GM21423 (cell line): ENCODE measurements around the gene PPP1R13L.
"Not testable (repeated sequence)": the region's sequence is repeated elsewhere in the genome, so short reads cannot be mapped to it uniquely, and the experiment has no call there.

Source experiments
- ATAC-seq: cut with Tn5 transposase; IDR thresholded peaks from one replicate; pipeline ENCODE4 v1.9.1; 2021; ENCODE audit warnings: mild to moderate bottlenecking, moderate library complexity; ENCODE audit not compliant: unreplicated experiment

PPP1R13L gene

DNA sequence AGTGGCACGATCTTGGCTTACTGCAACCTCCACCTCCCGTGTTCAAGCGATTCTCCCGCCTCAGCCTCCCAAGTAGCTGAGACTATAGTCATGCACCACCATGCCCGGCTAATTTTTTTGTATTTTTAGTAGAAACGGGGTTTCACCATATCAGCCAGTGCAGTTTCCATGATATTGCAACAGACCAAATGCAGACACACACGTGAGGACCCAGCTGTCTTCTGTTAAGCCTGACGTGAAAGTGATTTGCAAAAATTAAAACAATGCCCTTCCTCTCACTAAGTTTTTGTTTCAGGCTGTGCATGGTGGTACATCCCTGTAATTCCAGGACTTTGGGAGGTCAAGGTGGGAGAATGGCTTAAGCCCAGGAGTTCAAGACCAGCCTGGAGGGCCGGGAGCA, 26.1 kb upstream of the PPP1R13L start:
- not testable (repeated sequence) for ATAC-seq

DNA sequence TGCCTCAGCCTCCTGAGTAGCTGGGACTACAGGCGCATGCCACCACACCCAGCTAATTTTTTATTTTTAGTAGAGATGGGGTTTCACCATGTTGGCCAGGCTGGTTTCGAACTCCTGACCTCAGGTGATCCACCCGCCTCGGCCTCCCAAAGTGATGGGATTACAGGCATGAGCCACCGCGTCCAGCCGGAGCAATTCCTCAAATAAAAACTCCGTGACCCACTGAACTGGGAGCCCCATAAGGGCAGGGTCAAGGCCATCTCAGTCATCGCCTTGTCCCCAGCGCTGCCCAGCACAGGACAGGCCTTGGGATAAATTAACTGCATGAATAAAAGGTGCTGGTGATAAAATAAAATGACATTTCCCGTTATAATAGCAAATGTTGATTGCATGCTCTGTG, 25.0 kb upstream of the PPP1R13L start:
- not testable (repeated sequence) for ATAC-seq

DNA sequence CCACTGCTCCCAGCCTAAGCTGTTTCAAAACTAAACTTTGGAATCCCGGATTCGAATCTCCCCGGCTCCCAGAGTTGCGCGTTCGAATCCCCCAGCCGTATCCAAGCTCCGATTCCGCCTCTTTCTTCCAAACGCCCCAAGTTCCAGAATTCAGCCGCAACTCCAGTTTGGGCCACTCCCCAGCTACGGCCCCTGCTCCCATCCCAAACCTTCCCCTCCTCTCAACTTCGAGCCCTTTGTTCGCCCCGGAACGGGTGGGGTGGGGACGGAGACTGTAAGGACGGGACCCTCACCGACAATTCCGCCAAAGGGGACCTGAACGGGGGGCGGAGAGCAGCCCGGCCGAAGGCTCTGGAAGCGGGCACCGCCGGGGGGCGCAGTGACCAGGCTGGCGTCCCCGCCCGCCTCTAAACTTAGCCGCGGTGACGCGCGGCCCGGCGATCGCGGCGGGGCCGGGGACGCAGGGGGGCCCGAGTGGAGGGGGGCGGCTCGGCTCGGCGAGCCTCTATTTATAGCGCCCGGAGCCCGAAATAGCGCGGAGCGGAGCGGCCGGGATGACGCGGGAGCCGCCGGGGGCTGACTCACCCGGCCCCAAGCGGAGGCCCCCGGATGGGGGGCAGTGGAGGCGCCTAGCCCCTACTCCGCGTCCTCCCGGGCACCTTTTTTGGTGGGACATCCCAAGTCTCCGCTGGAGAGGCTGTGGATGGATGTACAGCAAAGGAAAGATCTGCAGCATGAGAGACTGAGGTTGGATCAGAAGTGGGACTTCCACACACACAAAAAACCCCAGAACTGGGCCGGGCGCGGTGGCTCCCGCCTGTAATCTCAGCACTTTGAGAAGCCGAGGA, 23.7 kb upstream of the PPP1R13L start:
- no peak for ATAC-seq

DNA sequence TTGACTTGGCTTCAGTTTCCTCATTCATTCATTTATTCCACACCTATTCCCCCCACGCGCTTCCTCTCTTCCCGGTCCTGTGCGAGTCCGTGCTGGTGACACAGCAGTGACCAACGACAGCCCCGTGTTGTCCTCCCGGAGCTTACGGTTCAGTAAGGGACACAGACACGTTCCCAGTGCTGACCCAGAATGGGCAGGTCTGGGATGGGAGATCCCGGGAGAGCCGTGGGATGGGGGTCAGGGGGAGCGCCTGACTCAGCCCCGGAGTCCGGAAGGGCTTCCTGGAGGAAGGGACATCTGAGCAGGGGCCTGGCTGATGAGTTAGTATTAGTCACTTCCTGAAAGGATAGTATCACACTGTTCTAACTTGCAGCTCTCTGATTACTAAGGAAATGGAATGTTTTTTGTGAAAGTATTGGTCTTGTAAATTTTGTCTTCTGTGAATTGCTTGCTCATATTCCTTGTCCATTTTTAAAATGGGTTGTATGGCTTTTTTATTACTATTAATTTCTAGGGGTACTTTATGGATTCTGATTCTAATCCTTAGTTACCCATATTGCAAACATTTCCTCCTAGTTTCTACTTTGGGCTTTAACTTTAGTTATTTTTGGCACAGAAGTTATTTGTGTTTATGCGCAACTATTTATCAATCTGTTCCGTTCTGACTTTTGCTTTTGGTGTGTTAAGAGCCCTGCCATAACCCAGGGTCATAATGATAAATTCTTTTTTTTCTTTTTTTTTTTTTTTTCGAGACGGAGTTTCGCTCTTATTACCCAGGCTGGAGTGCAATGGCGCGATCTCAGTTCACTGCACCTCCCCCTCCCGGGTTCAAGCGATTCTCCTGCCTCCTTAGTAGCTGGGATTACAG, 19.6 kb upstream of the PPP1R13L start:
- no peak for ATAC-seq

DNA sequence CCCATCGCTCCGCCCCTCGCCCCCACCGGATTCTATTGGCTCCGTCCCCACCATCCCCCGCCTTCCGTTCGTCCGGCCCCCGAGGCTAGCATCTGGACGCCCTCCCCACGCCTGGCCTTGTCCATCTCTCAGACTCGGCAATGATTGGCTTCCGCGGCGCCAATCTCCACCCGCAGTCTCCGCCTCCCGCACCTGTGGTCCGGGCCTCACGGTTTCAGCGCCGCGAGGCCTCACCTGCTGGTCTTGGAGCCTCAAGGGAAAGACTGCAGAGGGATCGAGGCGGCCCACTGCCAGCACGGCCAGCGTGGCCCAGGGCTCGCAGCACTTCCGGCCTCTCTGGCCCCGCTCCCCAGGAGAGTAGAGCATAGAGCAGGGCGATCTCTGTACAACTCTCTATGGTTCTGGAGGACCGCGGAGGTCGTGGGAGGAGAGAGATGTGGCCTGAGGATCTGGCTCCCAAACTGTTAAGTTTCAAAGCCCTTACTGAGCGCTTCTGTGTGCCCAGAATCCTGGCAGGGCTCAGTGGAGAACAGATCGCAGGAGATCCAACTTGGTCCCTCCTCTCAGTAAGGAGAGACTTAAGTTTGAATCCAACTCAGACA, 18.8 kb upstream of the PPP1R13L start, which contains the start of gene ERCC1:
Gene ERCC1 (minus strand): TSS at position 329 of the 602 bp plus-strand sequence. CDS start 543 bp downstream, outside the sequence.
- ATAC-seq, result peak; percentile 59

DNA sequence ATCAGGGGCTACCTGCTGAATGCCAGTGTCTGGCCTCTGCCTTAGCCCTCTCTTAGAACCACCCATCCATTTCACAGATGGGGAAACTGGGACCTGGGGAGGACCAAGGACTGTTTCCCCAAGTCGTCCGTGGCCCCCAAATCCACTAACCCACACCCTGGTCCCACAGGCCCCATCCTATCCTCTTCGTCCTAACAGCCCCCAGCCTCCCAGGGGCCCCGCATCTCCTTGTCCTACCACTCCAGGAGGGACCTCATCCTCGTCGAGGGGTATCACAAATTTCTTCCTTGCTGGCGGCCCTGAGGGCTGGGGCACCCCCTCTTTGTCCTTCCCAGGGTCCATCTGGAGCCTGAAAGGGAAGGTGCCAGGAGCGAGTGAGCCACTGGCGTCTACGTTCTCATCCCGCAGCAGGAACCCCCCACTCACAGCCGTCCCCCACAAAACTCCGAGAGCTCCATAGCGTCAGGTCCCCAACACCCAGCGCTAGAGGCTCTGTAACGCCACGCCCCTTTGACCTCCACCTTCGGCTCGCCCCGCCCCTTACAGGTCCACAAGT, 18.2 kb upstream of the PPP1R13L start:
- no peak for ATAC-seq

DNA sequence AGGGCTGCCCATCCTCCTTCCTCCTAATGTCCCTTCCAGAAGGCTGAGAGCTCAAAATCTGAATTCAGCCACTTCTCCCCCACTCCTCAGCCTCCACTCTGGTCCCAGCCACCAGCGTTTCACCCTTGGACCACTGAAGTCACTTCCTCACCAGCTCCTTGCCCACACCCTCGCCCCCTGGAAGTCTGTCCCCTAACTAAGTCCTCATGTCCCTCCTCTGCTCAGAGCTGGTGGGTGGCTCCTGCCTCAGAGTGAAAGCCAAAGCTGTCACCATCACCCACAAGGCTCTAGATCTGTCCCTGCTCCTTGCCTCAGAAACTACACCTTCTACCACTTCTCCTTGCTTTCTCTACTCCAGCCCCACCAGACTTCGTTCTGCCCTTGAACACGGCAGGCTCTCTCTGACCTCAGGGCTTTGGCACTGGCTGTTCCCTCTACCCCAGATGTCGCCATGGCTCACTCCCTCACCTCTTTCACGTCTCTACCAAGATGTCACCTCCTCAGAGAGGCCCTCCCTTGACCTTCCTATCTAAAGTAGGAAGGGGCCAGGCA, 17.2 kb upstream of the PPP1R13L start:
- ATAC-seq, result no peak

DNA sequence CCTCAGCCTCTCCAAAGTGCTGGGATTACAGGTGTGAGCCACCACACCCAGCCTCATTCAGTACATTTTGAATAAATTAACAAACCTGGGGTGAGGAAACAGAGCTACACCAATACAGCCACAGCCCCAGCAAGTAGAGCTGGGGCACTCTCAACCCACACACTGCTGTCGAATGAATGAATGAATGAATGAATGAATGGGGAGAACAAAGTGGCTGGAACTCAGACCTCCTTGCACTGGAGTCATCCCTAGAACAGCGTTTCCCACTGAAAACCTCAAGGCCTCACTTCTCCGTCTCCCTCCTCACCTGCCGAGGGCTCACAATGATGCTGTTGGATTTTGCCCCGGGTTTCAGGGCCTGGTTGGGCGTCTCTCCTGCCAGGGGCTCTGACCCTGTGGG, 16.0 kb upstream of the PPP1R13L start:
- ATAC-seq, result no peak

DNA sequence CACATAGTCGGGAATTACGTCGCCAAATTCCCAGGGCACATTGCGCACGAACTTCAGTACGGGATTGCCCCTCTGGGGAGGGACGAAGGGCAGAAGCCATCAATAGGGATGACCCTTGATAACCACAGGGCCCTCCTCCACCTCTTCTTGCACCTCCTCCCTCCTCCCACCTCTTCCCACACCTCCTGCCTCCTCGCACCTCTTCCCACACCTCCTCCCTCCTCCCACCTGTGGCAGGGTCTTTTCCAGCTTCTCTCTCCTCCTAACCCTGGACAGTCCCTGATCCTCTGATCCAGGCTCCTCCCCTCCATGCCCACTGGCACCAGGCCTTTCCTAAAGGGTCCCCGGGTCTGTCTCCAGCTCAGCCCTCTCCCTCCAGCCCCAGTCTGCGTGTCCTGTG, 15.5 kb upstream of the PPP1R13L start:
- no peak for ATAC-seq

DNA sequence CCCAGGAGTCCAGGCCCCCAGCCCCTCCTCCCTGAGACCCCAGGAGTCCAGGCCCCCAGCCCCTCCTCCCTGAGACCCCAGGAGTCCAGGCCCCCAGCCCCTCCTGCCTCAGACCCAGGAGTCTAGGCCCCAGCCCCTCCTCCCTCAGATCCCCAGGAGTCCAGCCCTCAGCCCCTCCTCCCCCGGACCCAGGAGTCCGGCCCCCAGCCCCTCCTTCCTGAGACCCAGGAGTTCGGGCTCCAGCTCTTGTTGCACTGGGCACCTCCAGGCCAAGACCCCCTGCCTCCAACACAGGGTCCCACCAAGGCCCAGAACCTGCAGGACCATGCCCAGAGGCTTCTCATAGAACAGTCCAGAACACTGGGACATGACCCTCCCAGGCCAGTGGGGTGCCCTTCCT, 15.0 kb upstream of the PPP1R13L start:
- no peak for ATAC-seq

DNA sequence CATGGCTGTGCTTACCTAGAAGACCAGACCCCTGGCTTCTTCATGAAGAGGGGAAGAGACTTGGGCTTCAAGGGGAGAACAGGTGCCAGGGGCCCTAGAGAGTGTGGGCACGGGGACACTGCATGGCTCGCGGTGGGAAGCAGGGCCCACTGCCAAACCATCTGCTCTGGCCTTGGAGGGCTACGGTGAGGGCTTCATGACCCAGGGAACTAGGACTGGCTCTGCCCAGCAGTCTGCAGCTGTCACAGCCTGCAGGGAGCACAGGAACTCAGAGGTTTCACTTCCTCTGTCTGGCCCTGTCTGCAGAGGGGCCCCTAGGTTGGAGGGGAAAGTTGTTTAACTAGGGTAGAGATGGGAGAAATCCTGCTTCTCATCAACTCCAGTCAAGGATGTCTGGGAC, 14.5 kb upstream of the PPP1R13L start:
- peak; percentile 66 for ATAC-seq

DNA sequence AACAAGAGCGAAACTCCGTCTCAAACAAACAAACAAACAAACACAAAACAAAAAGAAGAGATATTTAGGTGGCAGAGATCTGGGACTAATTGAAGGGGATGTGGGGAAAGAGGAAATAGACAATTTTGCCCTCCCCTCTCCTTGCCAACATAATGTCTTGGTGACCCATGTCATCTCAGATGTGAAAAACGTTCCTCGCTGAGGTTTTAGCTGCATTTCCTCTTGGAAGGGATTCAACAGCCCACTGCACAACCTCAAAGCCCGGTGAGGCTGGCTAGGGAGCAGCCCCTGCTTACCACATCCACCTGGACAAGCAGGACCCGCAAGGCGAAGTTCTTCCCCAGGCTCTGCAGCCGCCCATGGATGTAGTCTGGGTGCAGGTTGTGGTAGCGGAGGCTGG, 13.9 kb upstream of the PPP1R13L start:
- no peak for ATAC-seq

DNA sequence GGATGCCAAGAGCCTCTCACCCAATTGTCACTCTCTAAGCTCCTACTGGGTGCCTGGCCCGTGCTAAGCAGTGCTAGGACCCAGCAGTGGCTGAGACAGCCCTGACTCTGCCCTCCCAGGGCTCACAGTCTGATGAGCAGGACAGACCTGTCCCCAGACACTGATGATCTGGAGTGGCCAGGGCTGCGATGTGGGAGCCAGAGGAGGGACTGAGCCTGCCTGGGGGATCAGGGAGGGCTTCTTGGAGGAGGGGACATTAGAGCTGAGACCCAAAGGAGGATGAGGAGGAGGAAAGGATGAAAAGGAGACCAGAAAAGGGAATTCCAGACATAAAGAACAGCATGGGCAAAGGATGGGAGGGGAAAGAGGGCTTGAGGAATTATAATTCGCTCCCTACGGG, 12.3 kb upstream of the PPP1R13L start:
- ATAC-seq, result no peak

DNA sequence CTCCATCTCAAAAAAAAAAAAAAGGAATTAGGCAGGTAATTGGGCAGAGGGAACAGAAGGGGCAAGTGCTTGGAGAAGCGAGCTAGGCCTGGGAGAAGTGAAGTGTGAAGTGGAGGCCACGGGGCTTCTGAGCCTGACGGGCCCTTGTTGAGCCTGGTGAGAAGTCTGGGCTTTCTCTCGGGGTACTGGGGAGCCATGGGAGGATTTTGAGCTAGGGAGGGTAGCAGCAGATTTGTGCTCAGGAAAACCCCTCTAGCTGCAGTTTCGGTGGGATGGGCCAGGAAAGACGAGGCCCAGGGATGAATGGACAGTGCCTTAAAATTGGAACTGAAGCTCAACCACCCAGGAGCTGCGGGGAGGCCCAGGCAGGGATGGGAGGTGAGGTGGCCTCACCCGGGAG, 9.6 kb upstream of the PPP1R13L start:
- ATAC-seq, result no peak

DNA sequence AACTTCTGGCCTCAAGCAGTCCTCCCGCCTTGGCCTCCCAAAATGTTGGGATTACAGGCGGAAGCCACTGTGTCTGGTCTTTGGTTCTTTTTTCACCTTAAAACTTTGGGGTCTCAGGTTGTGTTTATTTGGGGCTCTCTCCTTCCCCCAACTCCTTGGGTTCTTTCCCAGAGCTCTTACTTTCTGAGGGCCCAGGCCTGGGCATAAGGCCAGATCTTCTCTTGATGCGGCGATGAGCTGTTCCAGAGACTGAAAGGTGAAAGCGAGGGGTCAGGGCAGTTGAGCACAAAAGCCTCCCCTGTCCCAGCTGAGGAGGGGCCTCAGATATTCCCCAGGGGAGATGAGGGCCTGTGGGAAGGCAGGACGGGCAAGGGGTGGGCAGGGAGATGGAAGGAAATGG, 8.6 kb upstream of the PPP1R13L start:
- ATAC-seq, result no peak

DNA sequence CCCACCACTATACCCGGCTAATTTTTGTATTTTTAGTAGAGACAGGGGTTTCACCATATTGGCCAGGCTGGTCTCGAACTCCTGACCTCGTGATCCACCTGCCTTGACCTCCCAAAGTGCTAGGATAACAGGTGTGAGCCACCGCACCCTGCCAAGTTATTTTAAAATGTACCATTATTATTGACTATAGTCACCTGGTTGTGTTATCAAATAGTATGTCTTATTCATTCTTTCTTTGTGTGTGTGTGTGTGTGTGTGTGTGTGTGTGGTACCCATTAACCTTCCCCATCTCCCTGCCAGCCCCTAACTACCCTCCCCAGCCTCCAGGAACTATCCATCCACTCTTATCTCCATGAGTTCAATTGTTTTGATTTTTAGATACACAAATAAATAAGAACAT, 5.5 kb upstream of the PPP1R13L start:
- ATAC-seq, result not testable (repeated sequence)

DNA sequence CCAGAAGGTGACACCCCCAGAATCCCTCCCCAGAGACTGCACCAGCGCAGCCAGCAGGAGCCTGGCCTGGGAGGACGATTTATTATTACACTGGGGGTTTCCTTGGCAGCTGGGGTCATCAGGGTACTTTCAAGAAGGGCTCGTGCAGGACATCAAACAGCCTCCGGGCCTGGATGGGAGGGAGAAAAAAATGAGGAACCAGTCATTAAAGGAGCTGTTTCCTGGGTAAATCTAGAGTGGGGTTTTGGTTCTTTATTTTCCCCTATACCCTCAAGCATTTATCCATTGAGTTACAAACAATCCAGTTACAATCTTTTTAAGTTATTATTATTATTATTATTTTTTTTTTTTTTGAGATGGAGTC, 4.7 kb upstream of the PPP1R13L start:
- no peak for ATAC-seq

DNA sequence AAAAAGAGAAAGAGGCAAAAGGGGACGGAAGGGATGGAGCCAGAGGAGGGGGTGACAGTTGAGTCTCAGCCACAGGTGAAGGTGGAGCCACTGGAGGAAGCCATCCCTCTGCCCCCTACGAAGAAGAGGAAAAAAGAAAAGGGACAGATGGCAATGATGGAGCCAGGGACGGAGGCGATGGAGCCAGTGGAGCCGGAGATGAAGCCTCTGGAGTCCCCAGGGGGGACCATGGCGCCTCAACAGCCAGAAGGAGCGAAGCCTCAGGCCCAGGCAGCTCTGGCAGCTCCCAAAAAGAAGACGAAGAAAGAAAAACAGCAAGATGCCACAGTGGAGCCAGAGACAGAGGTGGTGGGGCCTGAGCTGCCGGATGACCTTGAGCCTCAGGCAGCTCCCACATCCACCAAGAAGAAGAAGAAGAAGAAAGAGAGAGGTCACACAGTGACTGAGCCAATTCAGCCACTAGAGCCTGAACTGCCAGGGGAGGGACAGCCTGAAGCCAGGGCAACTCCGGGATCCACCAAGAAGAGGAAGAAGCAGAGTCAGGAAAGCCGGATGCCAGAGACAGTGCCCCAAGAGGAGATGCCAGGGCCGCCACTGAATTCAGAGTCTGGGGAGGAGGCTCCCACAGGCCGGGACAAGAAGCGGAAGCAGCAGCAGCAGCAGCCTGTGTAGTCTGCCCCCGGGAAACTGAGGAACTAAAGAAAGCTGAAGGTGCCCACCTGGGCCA, 4.1 kb upstream of the PPP1R13L start:
- no peak for ATAC-seq

DNA sequence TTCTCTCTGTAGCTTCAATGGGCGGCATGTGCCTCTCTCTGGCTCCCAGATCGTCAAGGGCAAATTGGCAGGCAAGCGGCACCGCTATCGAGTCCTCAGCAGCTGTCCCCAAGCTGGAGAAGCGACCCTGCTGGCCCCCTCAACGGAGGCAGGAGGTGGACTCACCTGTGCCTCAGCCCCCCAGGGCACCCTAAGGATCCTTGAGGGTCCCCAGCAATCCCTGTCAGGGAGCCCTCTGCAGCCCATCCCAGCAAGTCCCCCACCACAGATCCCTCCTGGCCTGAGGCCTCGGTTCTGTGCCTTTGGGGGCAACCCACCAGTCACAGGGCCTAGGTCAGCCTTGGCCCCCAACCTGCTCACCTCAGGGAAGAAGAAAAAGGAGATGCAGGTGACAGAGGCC, 3.3 kb upstream of the PPP1R13L start:
- ATAC-seq, result no peak

DNA sequence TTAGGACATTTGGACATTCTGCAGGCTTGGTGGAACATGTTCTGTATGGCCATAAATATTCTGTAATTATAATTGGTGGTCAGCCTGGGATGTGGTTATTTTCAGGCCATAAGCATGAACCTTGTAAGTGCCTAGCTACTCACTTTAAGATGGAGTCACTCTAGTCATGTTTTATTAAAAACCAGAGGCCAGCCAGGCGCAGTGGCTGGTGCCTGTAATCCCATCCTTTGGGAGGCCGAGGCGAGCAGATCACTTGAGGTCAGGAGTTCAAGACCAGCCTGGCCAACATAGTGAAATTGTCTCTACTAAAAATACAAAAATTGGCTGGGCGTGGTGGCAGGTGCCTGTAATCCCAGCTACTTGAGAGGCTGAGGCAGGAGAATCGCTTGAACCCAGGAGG, 2.7 kb upstream of the PPP1R13L start:
- not testable (repeated sequence) for ATAC-seq

DNA sequence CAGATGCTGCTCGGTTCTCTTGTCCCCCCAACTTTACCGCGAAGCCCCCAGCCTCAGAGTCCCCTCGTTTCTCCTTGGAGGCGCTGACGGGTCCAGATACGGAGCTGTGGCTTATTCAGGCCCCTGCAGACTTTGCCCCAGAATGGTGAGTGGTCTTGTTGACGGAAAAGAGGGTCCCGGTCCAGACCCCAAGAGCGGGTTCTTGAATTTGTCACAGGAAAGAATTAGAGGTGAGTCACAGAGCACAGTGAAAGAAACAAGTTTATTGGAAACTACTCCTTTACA, 2.2 kb upstream of the PPP1R13L start:
- no peak for ATAC-seq
